OCI-LY7 (cell line): ENCODE data around the gene SLC39A13. TPM values are rescaled to one million over a fixed set of nuclear protein-coding genes. Genes with fewer than 3 reads are reported as not detected.

Source experiments
- BruUV-seq: library from RNA; stranded (reverse); fragments of 400-500 nt; replicated peaks from 2 replicates; lab custom pipeline; 2021; lab: Mats Ljungman, UMichigan
- CTCF ChIA-PET: fragments of 300-600 bp; sonication (Branson Sonifier 250); formaldehyde crosslinking; loops from one replicate; lab custom pipeline; 2022; ENCODE audit warnings: antibody characterized with exemption; ENCODE audit not compliant: unreplicated experiment; lab: Charles Lee
- POLR2A ChIA-PET: fragments of 300-600 bp; sonication (Branson Sonifier 250); formaldehyde crosslinking; loops from one replicate; lab custom pipeline; 2022; ENCODE audit warnings: antibody characterized with exemption; lab: Charles Lee
- DNase-seq: peaks from one replicate; pipeline ENCODE4 v3.0.0-alpha.2; 2015; ENCODE audit warnings: low spot score
- H2AFZ ChIP-seq: fragments of 200-600 bp; sonication (generic), shearing (Covaris generic); 2 replicates; pipeline ENCODE4 v1.6.1; 2014; ENCODE audit warnings: mild to moderate bottlenecking, antibody characterized with exemption, low read length, moderate library complexity
- H3K27ac ChIP-seq: fragments of 200-600 bp; sonication (generic); 2 replicates; pipeline ENCODE4 v1.5.1; 2014; ENCODE audit warnings: mixed run types, low read depth, mild to moderate bottlenecking, moderate library complexity, low read length, inconsistent platforms; ENCODE audit not compliant: poor library complexity, severe bottlenecking
- H3K36me3 ChIP-seq: fragments of 200-600 bp; sonication (generic); 2 replicates; pipeline ENCODE4 v1.6.1; 2014; ENCODE audit warnings: mild to moderate bottlenecking, antibody characterized with exemption, low read length, moderate library complexity, mixed read lengths; ENCODE audit not compliant: insufficient read depth
- H3K4me1 ChIP-seq: fragments of 200-600 bp; sonication (generic); 2 replicates; pipeline ENCODE4 v1.5.1; 2014; ENCODE audit warnings: mild to moderate bottlenecking, low read length; ENCODE audit not compliant: insufficient read depth, poor library complexity, severe bottlenecking
- H3K4me2 ChIP-seq: fragments of 200-600 bp; sonication (generic); 2 replicates; pipeline ENCODE4 v1.6.1; 2014; ENCODE audit warnings: mild to moderate bottlenecking, low read length
- H3K4me3 ChIP-seq: fragments of 200-600 bp; sonication (generic); 2 replicates; pipeline ENCODE4 v1.5.1; 2014; ENCODE audit warnings: mild to moderate bottlenecking, low read depth, low read length; ENCODE audit not compliant: poor library complexity, severe bottlenecking
- H3K79me2 ChIP-seq: fragments of 200-600 bp; sonication (generic); 2 replicates; pipeline ENCODE4 v1.6.1; 2016; ENCODE audit warnings: low read depth, mild to moderate bottlenecking, low read length, moderate library complexity, mixed read lengths; ENCODE audit not compliant: insufficient read depth
- H3K9me2 ChIP-seq: fragments of 200-600 bp; sonication (generic); 2 replicates; pipeline ENCODE4 v1.6.1; 2016; ENCODE audit warnings: mild to moderate bottlenecking, low read length, mixed read lengths; ENCODE audit not compliant: insufficient read depth
- H3K9me3 ChIP-seq: fragments of 200-600 bp; sonication (generic); 2 replicates; pipeline ENCODE4 v1.6.1; 2014; ENCODE audit warnings: mild to moderate bottlenecking, mixed run types, low read length, mixed read lengths
- H4K20me1 ChIP-seq: fragments of 200-600 bp; sonication (generic); 2 replicates; pipeline ENCODE4 v1.6.1; 2014; ENCODE audit warnings: mild to moderate bottlenecking, antibody characterized with exemption, low read length, moderate library complexity, mixed read lengths; ENCODE audit not compliant: insufficient read depth
- CTCF ChIP-seq: fragments of 200-600 bp; sonication (generic); conservative IDR thresholded peaks from 2 replicates; pipeline ENCODE4 v1.5.1; 2014; ENCODE audit warnings: mild to moderate bottlenecking, antibody characterized with exemption, low read length, moderate library complexity, mixed read lengths
- EZH2phosphoT487 ChIP-seq: fragments of 200-600 bp; sonication (generic); IDR thresholded peaks from 2 replicates; pipeline ENCODE4 v1.6.1; 2018; ENCODE audit warnings: low read depth, borderline replicate concordance, mild to moderate bottlenecking, mixed run types, antibody characterized with exemption, low read length, moderate library complexity, mixed read lengths
- intact Hi-C: fragments of 100-400 bp; cut with micrococcal nuclease; formaldehyde crosslinking; loops from one replicate; pipeline ENCODE4 v1.10.0; 2022; ENCODE audit not compliant: unreplicated experiment
- total RNA-seq, 2 experiments: library from RNA; depleted of rRNA in 1 of 2; stranded (reverse); fragments of >200 nt in 1 of 2; shearing (Covaris generic) in 1 of 2; gene quantifications; 2 replicates each; pipeline ENCODE4 v1.2.3, GENCODE V29; 2014 to 2022

Gene SLC39A13
- total RNA-seq, 2 experiments from 2014 or later, result 30.5 to 31.8 TPM

GRCh38 chr11:47434011-47434786 lies 25.8 kb downstream of the SLC39A13 start:
- intact Hi-C loops, result no loop called here
- no TSS peak for BruUV-seq
- POLR2A ChIA-PET, result interaction anchor here (1.0 kb wide), 1 partner anchor 10 kb away, joined by 3 read pairs; no protein-coding TSS in a partner anchor

GRCh38 chr11:47435687-47436086 lies 27.3 kb downstream of the SLC39A13 start:
- no peaks in the 10 kb centered on the region for H3K36me3 ChIP-seq
- ChIA-PET CTCF (no interaction called here), POLR2A (interaction anchor here (0.7 kb wide), 1 partner anchor 429 kb away, joined by 3 read pairs; no protein-coding TSS in a partner anchor)
- no peak for DNase-seq
- H3K27ac ChIP-seq, result no peak overlapping the region
- no peak overlapping the region for H3K4me3 ChIP-seq
- intact Hi-C loops, result no loop called here
- H2AFZ ChIP-seq, result no peak overlapping the region
- no peaks in the 10 kb centered on the region for H3K9me3 ChIP-seq
- H4K20me1 ChIP-seq, result no peaks in the 10 kb centered on the region
- BruUV-seq, result no TSS peak
- no peaks in the 10 kb centered on the region for H3K9me2 ChIP-seq
- TF ChIP-seq EZH2phosphoT487, result no peak
- TF ChIP-seq CTCF, result no peak
- no peaks in the 10 kb centered on the region for H3K4me1 ChIP-seq
- H3K79me2 ChIP-seq, result no peaks in the 10 kb centered on the region
- no peak overlapping the region for H3K4me2 ChIP-seq

More at GRCh38 chr11:47434011-47434786, 25.8 kb downstream of the SLC39A13 start:
- Histone ChIP-seq H2AFZ (no peak overlapping the region), H3K4me3 (no peak overlapping the region), H3K27ac (no peak overlapping the region), H3K36me3 (no peaks in the 10 kb centered on the region), H3K9me3 (no peaks in the 10 kb centered on the region), H3K9me2 (no peaks in the 10 kb centered on the region), H3K4me1 (no peaks in the 10 kb centered on the region), H3K79me2 (no peaks in the 10 kb centered on the region), H3K4me2 (no peak overlapping the region), H4K20me1 (no peaks in the 10 kb centered on the region)
- no peak for TF ChIP-seq EZH2phosphoT487
- CTCF ChIA-PET, result no interaction called here
- no peak for DNase-seq

- TF ChIP-seq CTCF, result no peak
- TF ChIP-seq EZH2phosphoT487, result no peak
- Histone ChIP-seq H3K36me3 (no peaks in the 10 kb centered on the region), H3K9me3 (no peaks in the 10 kb centered on the region), H3K4me2 (no peak overlapping the region), H2AFZ (no peak overlapping the region), H3K4me1 (no peaks in the 10 kb centered on the region), H3K79me2 (no peaks in the 10 kb centered on the region), H3K4me3 (no peak overlapping the region), H3K9me2 (no peaks in the 10 kb centered on the region), H3K27ac (no peak overlapping the region), H4K20me1 (no peaks in the 10 kb centered on the region)
- no peak for DNase-seq
- BruUV-seq, result no TSS peak
- POLR2A ChIA-PET, result interaction anchor here (0.7 kb wide), 2 partner anchors 115 to 154 kb away, joined by 3 to 4 read pairs; no protein-coding TSS in a partner anchor
- CTCF ChIA-PET, result no interaction called here
- intact Hi-C loops, result no loop called here
Observed at GRCh38 chr11:47436726-47437125, 28.3 kb downstream of the SLC39A13 start.
